ENCODE measurements around the gene KRT13. TPM values are rescaled to one million over a fixed set of nuclear protein-coding genes. Genes with fewer than 3 reads are reported as not detected.

Gene KRT13
- total and polyA plus RNA-seq, 2 donors (not counting 3 experiments of a cell fraction or from before 2014, with no cell fraction given), result not detected

DNA sequence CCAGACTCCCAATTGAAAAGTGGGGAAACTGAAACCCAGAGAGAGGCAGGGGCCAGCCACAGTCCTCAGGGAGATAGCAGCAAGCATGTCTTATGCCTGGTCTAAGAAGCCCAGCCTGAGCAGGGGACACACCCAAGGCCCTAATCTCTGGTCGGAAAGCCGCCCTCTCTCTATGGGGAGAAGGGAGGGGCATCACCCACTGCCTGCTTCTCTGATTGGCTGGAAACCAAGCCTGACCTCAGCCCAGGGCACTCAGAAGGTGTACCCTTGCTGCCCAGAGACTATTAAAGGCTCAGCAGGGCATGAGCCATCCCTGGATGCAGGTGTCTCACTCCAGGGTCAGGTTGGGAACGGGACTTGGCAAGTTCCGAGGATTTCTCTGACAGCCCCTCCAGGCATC is 5.7 kb upstream of the KRT13 start:
- no TSS peak for BruUV-seq (replicated peaks)
- no peak overlapping the region for H3K9ac ChIP-seq (replicated peaks; ENCODE audit: extremely low read depth, insufficient read depth, low read length)
- H3K27me3 ChIP-seq (ENCODE audit: control insufficient read depth in 2 of 2, insufficient read depth in 2 of 2, low read length in 2 of 2), result no peaks in the 10 kb centered on the region
- POLR2A ChIA-PET, result no interaction called here
- TF ChIP-seq POLR2A (IDR thresholded peaks at IDR 0.05; ENCODE audit: low read depth, low read length), result no peak
- TF ChIP-seq EZH2 (IDR thresholded peaks at IDR 0.05; ENCODE audit: borderline replicate concordance, low read depth, low read length, severe bottlenecking), result no peak
- TF ChIP-seq, protein P1, sequence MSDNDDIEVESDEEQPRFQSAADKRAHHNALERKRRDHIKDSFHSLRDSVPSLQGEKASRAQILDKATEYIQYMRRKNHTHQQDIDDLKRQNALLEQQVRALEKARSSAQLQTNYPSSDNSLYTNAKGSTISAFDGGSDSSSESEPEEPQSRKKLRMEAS (IDR thresholded peaks at IDR 0.05; ENCODE audit: insufficient read depth, insufficient read length), result no peak
- TF ChIP-seq GATA2 (IDR thresholded peaks at IDR 0.05; ENCODE audit: insufficient read depth, insufficient read length, low read depth, low read length), result no peak
- TF ChIP-seq POLR2AphosphoS5 (IDR thresholded peaks at IDR 0.05; ENCODE audit: insufficient read depth, low read depth, low read length), result no peak
- no peak for TF ChIP-seq FOS (IDR thresholded peaks at IDR 0.05; ENCODE audit: borderline replicate concordance, insufficient read depth, low read length)
- no peak for TF ChIP-seq JUN (IDR thresholded peaks at IDR 0.05; ENCODE audit: borderline replicate concordance, insufficient read depth, insufficient read length, low read depth)
- TF ChIP-seq, protein P2, sequence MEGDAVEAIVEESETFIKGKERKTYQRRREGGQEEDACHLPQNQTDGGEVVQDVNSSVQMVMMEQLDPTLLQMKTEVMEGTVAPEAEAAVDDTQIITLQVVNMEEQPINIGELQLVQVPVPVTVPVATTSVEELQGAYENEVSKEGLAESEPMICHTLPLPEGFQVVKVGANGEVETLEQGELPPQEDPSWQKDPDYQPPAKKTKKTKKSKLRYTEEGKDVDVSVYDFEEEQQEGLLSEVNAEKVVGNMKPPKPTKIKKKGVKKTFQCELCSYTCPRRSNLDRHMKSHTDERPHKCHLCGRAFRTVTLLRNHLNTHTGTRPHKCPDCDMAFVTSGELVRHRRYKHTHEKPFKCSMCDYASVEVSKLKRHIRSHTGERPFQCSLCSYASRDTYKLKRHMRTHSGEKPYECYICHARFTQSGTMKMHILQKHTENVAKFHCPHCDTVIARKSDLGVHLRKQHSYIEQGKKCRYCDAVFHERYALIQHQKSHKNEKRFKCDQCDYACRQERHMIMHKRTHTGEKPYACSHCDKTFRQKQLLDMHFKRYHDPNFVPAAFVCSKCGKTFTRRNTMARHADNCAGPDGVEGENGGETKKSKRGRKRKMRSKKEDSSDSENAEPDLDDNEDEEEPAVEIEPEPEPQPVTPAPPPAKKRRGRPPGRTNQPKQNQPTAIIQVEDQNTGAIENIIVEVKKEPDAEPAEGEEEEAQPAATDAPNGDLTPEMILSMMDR (IDR thresholded peaks at IDR 0.05; ENCODE audit: extremely low read depth in 1 of 2, insufficient read depth in 1 of 2, low read depth in 1 of 2, low read length in 2 of 2), result no peak
- no peak for TF ChIP-seq MYC (IDR thresholded peaks at IDR 0.05; ENCODE audit: low read depth, low read length)
- H3K27ac ChIP-seq (ENCODE audit: insufficient read depth, low read depth, low read length), result no peak overlapping the region
- no peaks in the 10 kb centered on the region for H3K9me3 ChIP-seq (replicated peaks; ENCODE audit: control insufficient read depth, insufficient read depth, low read length)
- no peaks in the 10 kb centered on the region for H3K9me1 ChIP-seq (replicated peaks; ENCODE audit: control insufficient read depth, extremely low read depth, insufficient read depth, low read length)
- CTCF ChIA-PET, result interaction anchor here (1.2 to 2.0 kb wide), 3 partner anchors 13 to 152 kb away, joined by 3 to 5 read pairs (median 4); no protein-coding TSS in a partner anchor
- H2AFZ ChIP-seq (ENCODE audit: low read depth, low read length), result no peak overlapping the region
- H4K20me1 ChIP-seq (replicated peaks; ENCODE audit: control insufficient read depth, extremely low read depth, insufficient read depth, low read length), result no peaks in the 10 kb centered on the region
- dilution Hi-C loops (cut with MboI; ENCODE audit: extremely low pct_ligation_motif_present, low sequenced_read_pairs), result no loop called here
- DNase-seq (ENCODE audit: low read depth, low spot score) (no peak), FAIRE-seq (no peak)
- no peaks in the 10 kb centered on the region for H3K36me3 ChIP-seq (ENCODE audit: control insufficient read depth in 2 of 2, extremely low read depth in 1 of 2, insufficient read depth in 2 of 2, low read length in 2 of 2)
- no peaks in the 10 kb centered on the region for H3K4me1 ChIP-seq (ENCODE audit: control insufficient read depth, extremely low read depth, insufficient read depth, low read length)
- no peak overlapping the region for H3K4me2 ChIP-seq (ENCODE audit: insufficient read depth, low read length)
- no peaks in the 10 kb centered on the region for H3K79me2 ChIP-seq (ENCODE audit: control insufficient read depth, insufficient read depth, low read length)
- no peak overlapping the region for H3K4me3 ChIP-seq (replicated peaks in 1 of 3; ENCODE audit: insufficient read depth in 1 of 3, low read depth in 1 of 3, low read length in 3 of 3)
- intact Hi-C loops (cut with micrococcal nuclease), result no loop called here
